ENCODE results near the gene MFAP4. TPM values are rescaled to one million over a fixed set of nuclear protein-coding genes. Genes with fewer than 3 reads are reported as not detected.

The MFAP4 gene
- total and polyA plus RNA-seq, 9 of the 15 experiments (the other 6 are each of a cell fraction or from before 2014, with no cell fraction given), result 0.07 to 0.24 TPM; not detected in 7

- TF ChIP-seq ZFP91 (CRISPR knock-in tag; IDR thresholded peaks at IDR 0.05) (no peak), ARNT (IDR thresholded peaks at IDR 0.05) (no peak)
Observed at GRCh38 chr17:19365499-19365817, 21.5 kb downstream of the MFAP4 start (continued).

- ATAC-seq (no peak), FAIRE-seq (no peak), DNase-seq (ENCODE audit: extremely low read depth in 1 of 4, low spot score in 3 of 4) (no peak)
- Histone ChIP-seq H3K9me1 (ENCODE audit: control insufficient read depth, insufficient read depth, low read length) (no peaks in the 10 kb centered on the region), H4K20me1 (replicated peaks; ENCODE audit: control insufficient read depth, insufficient read depth, low read length) (no peaks in the 10 kb centered on the region), H3K4me3 (no peak overlapping the region), H3K9me3 (replicated peaks; ENCODE audit: control insufficient read depth, insufficient read depth, low read depth, low read length) (no peaks in the 10 kb centered on the region), H3K79me2 (ENCODE audit: control insufficient read depth, insufficient read depth, low read length) (peaks cover 9% of the 10 kb centered on the region; the same call in 2 of the 3 replicates), H3K9ac (ENCODE audit: insufficient read depth in 1 of 2, low read depth in 2 of 2, low read length in 2 of 2) (0 out of 4 replicates have a peak overlapping the region, but pooled peaks of 1 of the 2 experiments have one; percentile 17), H3K27me3 (ENCODE audit: control insufficient read depth in 2 of 2, insufficient read depth in 2 of 2, low read length in 2 of 2) (no peaks in the 10 kb centered on the region), H3K36me3 (ENCODE audit: control insufficient read depth, insufficient read depth, low read length) (no peaks in the 10 kb centered on the region), H2AFZ (ENCODE audit: low read depth, low read length) (no peak overlapping the region), H3K4me2 (ENCODE audit: insufficient read depth, low read length) (no peak overlapping the region), H3K4me1 (replicated peaks in 1 of 2; ENCODE audit: control insufficient read depth in 2 of 2, insufficient read depth in 2 of 2, low read length in 2 of 2) (peaks cover 6 to 24% of the 10 kb centered on the region in 2 experiments; a peak in 4 of 5 replicates), H3K27ac (ENCODE audit: extremely low read depth, low read depth, low read length) (no peak overlapping the region)
- BruUV-seq (replicated peaks), result no TSS peak
- CTCF ChIA-PET (ENCODE audit: low intra/inter-chr PET ratio), result interaction anchor here (1.1 kb wide), 1 partner anchor 82 kb away, joined by 4 read pairs; no protein-coding TSS in a partner anchor
- POLR2A ChIA-PET, result interaction anchor here (1.0 to 2.4 kb wide), 3 partner anchors 9 to 13 kb away, joined by 3 to 9 read pairs (median 5); partner anchors contain the start of gene MAPK7
- in situ Hi-C loops (cut with MboI) (loop anchor here (5.0 to 10.0 kb wide), 2 partner anchors 82 to 400 kb away; no protein-coding TSS in a partner anchor), intact Hi-C loops (cut with micrococcal nuclease) (no loop called here)
- 35% methylated on average over 7 of the region's 14 CpGs for WGBS (ENCODE audit: insufficient coverage, low coverage, missing lambda C conversion rate)
- TF ChIP-seq NELFE (IDR thresholded peaks at IDR 0.05; ENCODE audit: insufficient read depth, insufficient read length) (no peak), STAT6 (CRISPR knock-in tag; IDR thresholded peaks at IDR 0.05) (no peak)
Observed at GRCh38 chr17:19364699-19365498, 22.1 kb downstream of the MFAP4 start.
